Esophagus squamous epithelium (tissue), 4 donors: ENCODE measurements around the gene INTS1.

Source experiments
- POLR2A ChIP-seq, 4 donors: fragments of 450-650 bp; IDR thresholded peaks; one replicate each; pipeline ENCODE4 v1.6.1; 2017; ENCODE audit warnings: antibody characterized with exemption in 4 of 4, mild to moderate bottlenecking in 4 of 4, moderate library complexity in 3 of 4
- TF ChIP-seq, protein P1 (sequence below), 6 experiments: fragments of 450-650 bp in 4 of 6; fragments of 200-600 bp in 2 of 6; sonication (generic) in 2 of 6; IDR thresholded peaks; one replicate each; pipeline ENCODE4 v1.5.1; 2016 to 2019; ENCODE audit warnings: antibody characterized with exemption in 6 of 6, mild to moderate bottlenecking in 4 of 6, moderate library complexity in 4 of 6

DNA sequence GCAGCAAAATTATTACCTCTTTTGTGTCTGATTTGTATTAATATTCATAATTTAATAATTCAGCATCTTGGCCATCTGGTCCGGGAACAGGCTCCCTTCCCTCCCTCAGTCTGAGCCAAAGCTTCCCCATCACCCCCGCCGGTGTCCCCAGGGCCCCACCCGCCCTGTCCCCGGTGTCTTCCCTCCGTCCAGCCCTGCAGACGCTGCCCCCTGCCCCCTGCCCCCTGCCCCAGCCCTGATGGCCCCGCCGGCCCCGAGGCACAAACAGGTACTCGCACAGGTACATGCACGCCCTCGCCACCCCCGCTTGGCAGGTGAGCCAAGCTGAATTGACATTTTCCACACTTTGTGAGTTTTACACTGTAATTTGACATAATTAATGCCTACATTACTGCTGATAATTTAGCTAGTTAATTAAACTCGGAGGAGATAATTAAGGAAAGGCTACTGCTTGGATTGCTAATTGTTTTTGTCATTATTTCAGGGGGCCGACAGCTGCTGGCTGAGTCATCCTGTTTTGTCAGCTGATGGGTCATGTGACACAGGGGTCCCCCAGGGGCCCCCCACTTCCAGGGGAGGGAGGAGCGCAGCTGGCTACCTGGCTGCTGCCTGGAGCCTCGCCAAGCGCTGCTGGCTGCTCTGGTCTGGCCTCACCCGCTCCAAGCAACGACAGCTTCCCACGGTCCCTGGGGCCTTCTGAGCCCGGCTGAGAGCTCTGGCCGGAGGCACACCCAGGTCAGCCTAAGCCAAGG lies 81.5 kb downstream of the INTS1 start:
- no peak for TF ChIP-seq POLR2A (IDR thresholded peaks at IDR 0.05)
- TF ChIP-seq, protein P1, sequence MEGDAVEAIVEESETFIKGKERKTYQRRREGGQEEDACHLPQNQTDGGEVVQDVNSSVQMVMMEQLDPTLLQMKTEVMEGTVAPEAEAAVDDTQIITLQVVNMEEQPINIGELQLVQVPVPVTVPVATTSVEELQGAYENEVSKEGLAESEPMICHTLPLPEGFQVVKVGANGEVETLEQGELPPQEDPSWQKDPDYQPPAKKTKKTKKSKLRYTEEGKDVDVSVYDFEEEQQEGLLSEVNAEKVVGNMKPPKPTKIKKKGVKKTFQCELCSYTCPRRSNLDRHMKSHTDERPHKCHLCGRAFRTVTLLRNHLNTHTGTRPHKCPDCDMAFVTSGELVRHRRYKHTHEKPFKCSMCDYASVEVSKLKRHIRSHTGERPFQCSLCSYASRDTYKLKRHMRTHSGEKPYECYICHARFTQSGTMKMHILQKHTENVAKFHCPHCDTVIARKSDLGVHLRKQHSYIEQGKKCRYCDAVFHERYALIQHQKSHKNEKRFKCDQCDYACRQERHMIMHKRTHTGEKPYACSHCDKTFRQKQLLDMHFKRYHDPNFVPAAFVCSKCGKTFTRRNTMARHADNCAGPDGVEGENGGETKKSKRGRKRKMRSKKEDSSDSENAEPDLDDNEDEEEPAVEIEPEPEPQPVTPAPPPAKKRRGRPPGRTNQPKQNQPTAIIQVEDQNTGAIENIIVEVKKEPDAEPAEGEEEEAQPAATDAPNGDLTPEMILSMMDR (IDR thresholded peaks at IDR 0.05): no peak
